Measurements from ENCODE around the gene PLCE1.

Gene PLCE1

GRCh38 chr10:93994438-93994801 lies 689 bp downstream of the PLCE1 start:
- peak overlapping the region; percentile 81 for H3K9ac ChIP-seq (ENCODE audit: insufficient read length, low read depth)
- peak overlapping the region; percentile 63 for H3K4me3 ChIP-seq (ENCODE audit: insufficient read length, low read depth)
- TF ChIP-seq YY1 (IDR thresholded peaks at IDR 0.05; ENCODE audit: insufficient read depth, insufficient read length) (no peak), ZNF274 (IDR thresholded peaks at IDR 0.05; ENCODE audit: low read depth, low read length) (no peak), SUZ12 (IDR thresholded peaks at IDR 0.05; ENCODE audit: extremely low read depth, insufficient read depth, insufficient read length) (no peak)
- peaks cover 28% of the 10 kb centered on the region for H3K27me3 ChIP-seq (ENCODE audit: insufficient read depth, insufficient read length)
- DNase-seq (ENCODE audit: low read depth, low spot score): no peak
- no peaks in the 10 kb centered on the region for H3K36me3 ChIP-seq (ENCODE audit: insufficient read depth, insufficient read length, low read length)
- no peaks in the 10 kb centered on the region for H3K9me3 ChIP-seq (ENCODE audit: insufficient read depth, low read length)
- H3K4me1 ChIP-seq (ENCODE audit: insufficient read depth, insufficient read length): peaks cover 4% of the 10 kb centered on the region

DNA sequence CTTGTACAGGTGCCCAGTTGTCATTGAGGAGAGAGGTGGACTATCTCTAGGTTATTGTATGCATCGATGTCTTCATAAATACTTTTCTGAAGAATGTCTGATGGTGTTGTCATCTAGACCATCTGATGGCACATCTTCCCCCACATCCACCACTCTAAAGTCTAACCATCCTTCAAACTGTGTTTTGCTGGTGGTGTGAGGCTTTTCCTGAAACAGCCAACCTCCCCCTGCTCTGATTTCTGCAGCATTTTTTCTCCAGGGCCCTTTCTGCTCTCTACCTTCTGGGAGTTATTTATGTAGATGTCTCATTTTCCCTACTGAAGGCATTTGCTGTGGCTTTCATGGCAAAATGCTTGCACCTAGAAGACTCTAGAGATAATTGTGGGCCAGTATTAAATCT lies 1.5 kb downstream of the PLCE1 start:
- TF ChIP-seq SUZ12 (IDR thresholded peaks at IDR 0.05; ENCODE audit: extremely low read depth, insufficient read depth, insufficient read length): no peak
- no peak for TF ChIP-seq ZNF274 (IDR thresholded peaks at IDR 0.05; ENCODE audit: low read depth, low read length)
- no peak for TF ChIP-seq YY1 (IDR thresholded peaks at IDR 0.05; ENCODE audit: insufficient read depth, insufficient read length)
- Histone ChIP-seq H3K4me1 (ENCODE audit: insufficient read depth, insufficient read length) (peaks cover 4% of the 10 kb centered on the region), H3K27me3 (ENCODE audit: insufficient read depth, insufficient read length) (peaks cover 28% of the 10 kb centered on the region), H3K9ac (ENCODE audit: insufficient read length, low read depth) (no peak overlapping the region), H3K36me3 (ENCODE audit: insufficient read depth, insufficient read length, low read length) (no peaks in the 10 kb centered on the region), H3K9me3 (ENCODE audit: insufficient read depth, low read length) (no peaks in the 10 kb centered on the region), H3K4me3 (ENCODE audit: insufficient read length, low read depth) (no peak overlapping the region)
- DNase-seq (ENCODE audit: low read depth, low spot score): no peak

DNA sequence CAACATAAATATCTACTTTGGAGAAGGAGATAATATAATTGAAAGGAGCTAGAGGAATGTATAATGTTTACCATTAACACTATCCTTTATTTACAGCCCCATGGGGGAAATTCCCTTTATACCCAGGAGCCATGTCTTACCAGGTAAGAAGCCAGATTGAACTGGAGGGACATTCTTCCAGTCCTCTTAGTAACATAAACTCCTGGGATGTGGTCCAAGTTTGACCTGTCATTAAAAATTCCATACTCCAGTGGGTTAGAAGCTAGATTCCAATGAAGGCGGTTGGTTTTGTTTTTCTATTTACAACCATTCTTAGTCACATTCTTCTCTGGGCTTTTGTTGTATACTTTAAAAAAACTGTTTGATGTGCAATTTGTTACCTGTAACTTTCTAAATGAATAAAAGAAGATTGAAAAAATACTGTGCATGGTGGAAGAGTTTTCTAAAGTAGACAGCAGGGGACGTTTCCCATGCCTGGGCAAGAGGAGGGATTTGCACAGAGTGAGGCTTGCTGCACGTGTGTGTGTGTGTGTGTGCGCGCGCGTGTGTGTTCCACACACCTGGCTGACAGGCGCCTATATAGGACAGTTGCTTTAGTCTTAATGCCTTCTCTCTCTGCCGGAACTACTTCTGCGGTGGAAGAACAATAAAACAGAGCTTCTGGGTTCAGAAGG lies 2.0 kb downstream of the PLCE1 start:
- Histone ChIP-seq H3K4me1 (ENCODE audit: insufficient read depth, insufficient read length) (peaks cover 4% of the 10 kb centered on the region), H3K27me3 (ENCODE audit: insufficient read depth, insufficient read length) (peaks cover 28% of the 10 kb centered on the region), H3K9me3 (ENCODE audit: insufficient read depth, low read length) (no peaks in the 10 kb centered on the region), H3K4me3 (ENCODE audit: insufficient read length, low read depth) (no peak overlapping the region), H3K9ac (ENCODE audit: insufficient read length, low read depth) (no peak overlapping the region), H3K36me3 (ENCODE audit: insufficient read depth, insufficient read length, low read length) (no peaks in the 10 kb centered on the region)
- DNase-seq (ENCODE audit: low read depth, low spot score): no peak
- TF ChIP-seq YY1 (IDR thresholded peaks at IDR 0.05; ENCODE audit: insufficient read depth, insufficient read length) (no peak), SUZ12 (IDR thresholded peaks at IDR 0.05; ENCODE audit: extremely low read depth, insufficient read depth, insufficient read length) (no peak), ZNF274 (IDR thresholded peaks at IDR 0.05; ENCODE audit: low read depth, low read length) (no peak)

DNA sequence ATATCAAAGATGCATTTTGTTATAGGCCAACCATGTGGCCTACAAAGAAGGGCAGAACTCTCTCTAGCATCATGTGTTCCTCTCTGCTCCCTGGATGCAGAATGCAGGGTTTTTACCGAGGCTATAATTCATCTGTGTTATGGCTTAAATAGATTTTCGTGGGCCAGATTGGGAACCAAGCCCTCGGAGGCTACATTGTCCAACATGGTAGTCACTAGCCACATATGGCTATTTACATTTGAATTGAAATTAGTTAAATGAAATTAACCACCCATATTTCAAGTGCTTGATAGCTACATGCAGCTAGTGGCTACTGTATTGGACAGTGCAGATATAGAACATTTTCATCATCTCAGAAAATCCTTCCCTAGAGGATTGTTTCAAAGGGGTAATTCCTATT lies 2.8 kb downstream of the PLCE1 start:
- H3K4me1 ChIP-seq (ENCODE audit: insufficient read depth, insufficient read length): peaks cover 4% of the 10 kb centered on the region
- no peak overlapping the region for H3K4me3 ChIP-seq (ENCODE audit: insufficient read length, low read depth)
- no peak overlapping the region for H3K9ac ChIP-seq (ENCODE audit: insufficient read length, low read depth)
- DNase-seq (ENCODE audit: low read depth, low spot score): no peak
- H3K9me3 ChIP-seq (ENCODE audit: insufficient read depth, low read length): no peaks in the 10 kb centered on the region
- no peaks in the 10 kb centered on the region for H3K36me3 ChIP-seq (ENCODE audit: insufficient read depth, insufficient read length, low read length)
- peaks cover 28% of the 10 kb centered on the region for H3K27me3 ChIP-seq (ENCODE audit: insufficient read depth, insufficient read length)
- TF ChIP-seq ZNF274 (IDR thresholded peaks at IDR 0.05; ENCODE audit: low read depth, low read length): no peak
- TF ChIP-seq SUZ12 (IDR thresholded peaks at IDR 0.05; ENCODE audit: extremely low read depth, insufficient read depth, insufficient read length): no peak
- no peak for TF ChIP-seq YY1 (IDR thresholded peaks at IDR 0.05; ENCODE audit: insufficient read depth, insufficient read length)

GRCh38 chr10:93997546-93997945 lies 3.8 kb downstream of the PLCE1 start:
- Histone ChIP-seq H3K4me1 (ENCODE audit: insufficient read depth, insufficient read length) (peaks cover 4% of the 10 kb centered on the region), H3K9ac (ENCODE audit: insufficient read length, low read depth) (no peak overlapping the region), H3K4me3 (ENCODE audit: insufficient read length, low read depth) (no peak overlapping the region), H3K9me3 (ENCODE audit: insufficient read depth, low read length) (no peaks in the 10 kb centered on the region), H3K27me3 (ENCODE audit: insufficient read depth, insufficient read length) (peaks cover 28% of the 10 kb centered on the region), H3K36me3 (ENCODE audit: insufficient read depth, insufficient read length, low read length) (no peaks in the 10 kb centered on the region)
- no peak for DNase-seq (ENCODE audit: low read depth, low spot score)
- TF ChIP-seq YY1 (IDR thresholded peaks at IDR 0.05; ENCODE audit: insufficient read depth, insufficient read length) (no peak), ZNF274 (IDR thresholded peaks at IDR 0.05; ENCODE audit: low read depth, low read length) (no peak), SUZ12 (IDR thresholded peaks at IDR 0.05; ENCODE audit: extremely low read depth, insufficient read depth, insufficient read length) (no peak)

DNA sequence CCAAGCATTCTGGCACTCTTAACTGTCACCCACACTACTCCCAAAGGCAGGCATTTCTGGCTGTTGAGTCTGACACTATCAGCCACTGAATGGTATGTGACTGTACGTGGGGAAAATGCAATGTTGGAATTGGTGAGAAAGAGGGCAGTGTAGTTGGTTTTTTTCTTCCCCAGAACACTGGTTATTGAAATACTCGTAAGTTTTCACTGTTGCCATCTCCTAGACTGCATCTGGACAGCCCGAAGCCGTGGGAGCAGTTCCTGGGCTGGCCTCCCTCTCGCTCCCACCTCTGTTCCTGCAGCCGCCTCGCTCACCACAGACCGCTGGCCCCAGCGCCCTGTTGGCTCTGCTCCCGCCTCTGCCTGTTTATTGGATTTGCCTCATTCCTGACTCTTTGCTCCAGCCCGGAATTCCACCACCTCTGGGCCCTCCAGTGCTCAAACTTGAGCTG lies 5.7 kb downstream of the PLCE1 start:
- H3K4me1 ChIP-seq (ENCODE audit: insufficient read depth, insufficient read length): no peaks in the 10 kb centered on the region
- no peaks in the 10 kb centered on the region for H3K9me3 ChIP-seq (ENCODE audit: insufficient read depth, low read length)
- H3K27me3 ChIP-seq (ENCODE audit: insufficient read depth, insufficient read length): peaks cover 18% of the 10 kb centered on the region
- DNase-seq (ENCODE audit: low read depth, low spot score): no peak
- H3K4me3 ChIP-seq (ENCODE audit: insufficient read length, low read depth): no peak overlapping the region
- no peak overlapping the region for H3K9ac ChIP-seq (ENCODE audit: insufficient read length, low read depth)
- TF ChIP-seq SUZ12 (IDR thresholded peaks at IDR 0.05; ENCODE audit: extremely low read depth, insufficient read depth, insufficient read length): no peak
- no peak for TF ChIP-seq YY1 (IDR thresholded peaks at IDR 0.05; ENCODE audit: insufficient read depth, insufficient read length)
- TF ChIP-seq ZNF274 (IDR thresholded peaks at IDR 0.05; ENCODE audit: low read depth, low read length): no peak
- H3K36me3 ChIP-seq (ENCODE audit: insufficient read depth, insufficient read length, low read length): no peaks in the 10 kb centered on the region

DNA sequence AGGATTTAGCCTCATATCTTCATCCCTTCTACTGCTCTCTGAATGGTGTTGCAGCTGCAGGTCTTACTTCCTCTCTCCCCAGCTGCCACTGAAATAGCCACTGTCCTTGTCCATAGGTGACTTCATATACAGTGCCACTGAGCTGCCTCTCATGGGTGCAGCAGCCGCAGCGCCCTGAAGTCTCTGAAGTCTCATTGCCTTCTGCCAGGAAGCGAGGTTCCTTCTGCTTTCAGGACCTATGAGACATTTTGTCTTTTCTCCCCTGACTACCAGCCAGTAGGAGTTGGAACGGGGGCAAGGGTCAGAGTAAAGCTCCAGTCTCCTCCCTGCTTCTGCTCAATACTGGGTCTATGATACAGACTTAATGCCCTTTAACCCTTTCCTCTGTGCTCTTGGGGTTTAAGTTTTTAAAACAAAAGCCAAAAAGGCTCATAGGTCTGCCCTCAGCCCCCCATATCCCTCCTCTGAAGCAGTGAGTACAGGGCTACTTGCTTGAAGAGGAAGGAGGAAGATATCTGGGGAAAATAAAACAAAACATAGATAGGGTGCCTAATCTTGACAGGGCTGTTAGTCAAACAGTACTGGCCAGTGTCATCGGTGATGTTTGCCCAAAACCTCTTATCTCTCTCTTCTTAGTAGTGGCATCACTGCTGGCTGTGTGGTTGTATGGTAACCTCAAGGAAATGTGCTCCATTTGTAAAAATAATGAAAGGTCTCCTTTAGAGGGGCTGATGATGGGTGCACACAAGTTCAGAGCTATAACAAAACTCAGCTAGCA lies 7.1 kb downstream of the PLCE1 start:
- Histone ChIP-seq H3K27me3 (ENCODE audit: insufficient read depth, insufficient read length) (peaks cover 6% of the 10 kb centered on the region), H3K9ac (ENCODE audit: insufficient read length, low read depth) (no peak overlapping the region), H3K4me1 (ENCODE audit: insufficient read depth, insufficient read length) (no peaks in the 10 kb centered on the region), H3K9me3 (ENCODE audit: insufficient read depth, low read length) (no peaks in the 10 kb centered on the region), H3K4me3 (ENCODE audit: insufficient read length, low read depth) (no peak overlapping the region), H3K36me3 (ENCODE audit: insufficient read depth, insufficient read length, low read length) (no peaks in the 10 kb centered on the region)
- TF ChIP-seq SUZ12 (IDR thresholded peaks at IDR 0.05; ENCODE audit: extremely low read depth, insufficient read depth, insufficient read length) (no peak), ZNF274 (IDR thresholded peaks at IDR 0.05; ENCODE audit: low read depth, low read length) (no peak), YY1 (IDR thresholded peaks at IDR 0.05; ENCODE audit: insufficient read depth, insufficient read length) (no peak)
- DNase-seq (ENCODE audit: low read depth, low spot score): no peak

Measured in NT2/D1 (cell line).